Measurements from ENCODE around the gene CAND2. TPM values are rescaled to one million over a fixed set of nuclear protein-coding genes. Genes with fewer than 3 reads are reported as not detected.

CAND2 gene
- total and polyA plus RNA-seq, 2 experiments from 2014 or later = 5.6 to 20.5 TPM

DNA sequence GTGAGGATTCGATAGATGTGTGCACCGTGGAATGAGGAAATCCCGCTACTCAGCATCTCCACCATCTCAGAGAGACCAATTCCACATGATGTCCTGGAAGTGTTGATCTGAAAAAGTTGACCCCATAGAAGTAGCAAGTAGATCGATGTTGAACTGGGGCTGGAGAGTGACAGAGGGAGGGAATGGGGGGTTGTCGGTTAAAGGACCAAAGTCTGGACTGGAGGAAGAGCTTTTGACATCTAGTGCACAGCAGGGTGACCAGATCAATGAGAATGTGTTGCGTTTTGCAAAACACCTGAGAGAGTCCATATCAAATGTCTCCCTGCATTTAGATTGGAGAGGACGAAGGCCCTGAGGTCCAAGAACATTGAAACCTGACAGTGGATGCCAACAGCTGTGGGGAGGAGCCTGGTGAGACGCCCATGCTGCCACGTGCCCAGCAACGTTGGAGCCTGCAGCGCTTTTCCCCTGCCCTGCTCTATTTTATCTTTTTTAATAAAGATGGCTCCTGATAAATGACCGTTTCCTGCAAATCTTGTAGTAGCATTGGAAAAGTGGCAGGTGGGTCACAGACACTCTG lies 75.0 kb downstream of the CAND2 start (continued):
- TF ChIP-seq, protein P1, sequence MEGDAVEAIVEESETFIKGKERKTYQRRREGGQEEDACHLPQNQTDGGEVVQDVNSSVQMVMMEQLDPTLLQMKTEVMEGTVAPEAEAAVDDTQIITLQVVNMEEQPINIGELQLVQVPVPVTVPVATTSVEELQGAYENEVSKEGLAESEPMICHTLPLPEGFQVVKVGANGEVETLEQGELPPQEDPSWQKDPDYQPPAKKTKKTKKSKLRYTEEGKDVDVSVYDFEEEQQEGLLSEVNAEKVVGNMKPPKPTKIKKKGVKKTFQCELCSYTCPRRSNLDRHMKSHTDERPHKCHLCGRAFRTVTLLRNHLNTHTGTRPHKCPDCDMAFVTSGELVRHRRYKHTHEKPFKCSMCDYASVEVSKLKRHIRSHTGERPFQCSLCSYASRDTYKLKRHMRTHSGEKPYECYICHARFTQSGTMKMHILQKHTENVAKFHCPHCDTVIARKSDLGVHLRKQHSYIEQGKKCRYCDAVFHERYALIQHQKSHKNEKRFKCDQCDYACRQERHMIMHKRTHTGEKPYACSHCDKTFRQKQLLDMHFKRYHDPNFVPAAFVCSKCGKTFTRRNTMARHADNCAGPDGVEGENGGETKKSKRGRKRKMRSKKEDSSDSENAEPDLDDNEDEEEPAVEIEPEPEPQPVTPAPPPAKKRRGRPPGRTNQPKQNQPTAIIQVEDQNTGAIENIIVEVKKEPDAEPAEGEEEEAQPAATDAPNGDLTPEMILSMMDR (conservative IDR thresholded peaks at IDR 0.05; ENCODE audit: low read depth in 2 of 2) = no peak
- TF ChIP-seq ZNF331 (CRISPR knock-in tag; IDR thresholded peaks at IDR 0.05; ENCODE audit: low read depth) (no peak), JUNB (IDR thresholded peaks at IDR 0.05; ENCODE audit: unreplicated experiment) (no peak), STAT1 (IDR thresholded peaks at IDR 0.05; ENCODE audit: unreplicated experiment) (no peak), REST (IDR thresholded peaks at IDR 0.05; ENCODE audit: unreplicated experiment) (no peak)

DNA sequence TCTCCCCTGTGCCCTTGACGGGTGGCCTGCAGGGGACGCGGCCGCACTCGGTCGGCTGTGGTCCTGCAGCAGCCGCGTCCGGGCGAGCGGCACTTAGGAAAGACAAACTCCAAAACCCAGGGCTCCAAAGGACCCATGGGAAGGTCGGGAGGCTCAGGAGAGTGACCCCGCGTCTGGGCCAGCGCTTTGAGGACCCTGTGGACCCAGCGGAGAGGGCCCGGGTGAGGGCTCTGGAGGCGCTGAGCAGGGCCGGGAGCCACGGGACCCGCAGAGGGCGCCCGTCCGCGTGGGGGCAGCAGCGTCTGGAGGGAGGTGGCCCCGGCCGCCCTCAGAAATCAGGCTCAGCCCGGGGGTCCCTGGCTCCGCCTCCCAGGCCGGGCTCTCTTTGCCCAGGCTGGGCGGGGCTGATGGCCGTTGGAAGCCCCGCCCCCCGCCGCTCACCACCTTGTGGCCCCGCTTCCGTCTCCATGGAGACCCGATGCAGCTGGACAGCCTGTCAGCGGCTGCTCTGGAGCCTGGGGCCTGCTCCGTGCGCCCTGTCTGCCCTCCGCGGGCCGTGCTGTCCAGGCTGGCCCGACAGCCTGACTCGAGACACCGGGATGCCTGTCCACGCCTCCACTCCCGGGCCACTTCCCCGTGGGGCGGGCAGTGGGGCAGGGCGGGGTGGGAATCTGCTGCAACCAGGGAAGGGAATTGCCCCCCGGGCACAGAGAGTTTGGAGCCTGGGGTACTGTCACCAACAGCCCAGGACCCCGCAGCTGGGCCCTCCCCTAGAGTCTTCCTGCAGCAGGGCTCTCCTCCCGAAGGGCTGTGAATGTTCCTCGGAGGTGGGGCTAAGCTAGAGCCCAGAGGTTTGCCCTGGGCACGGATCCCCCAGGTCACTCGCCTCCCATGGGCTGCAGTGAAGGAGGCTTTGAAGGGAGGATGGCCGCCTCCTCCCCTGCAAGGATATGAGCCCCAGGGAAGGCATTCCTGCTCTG lies 79.7 kb downstream of the CAND2 start:
- Histone ChIP-seq H2AFZ (peak overlapping the region; percentile 95), H3K4me2 (peak overlapping the region; percentile 84), H4K20me1 (replicated peaks; ENCODE audit: insufficient read depth) (no peaks in the 10 kb centered on the region), H3K27ac (ENCODE audit: low read depth) (no peak overlapping the region), H3F3A (replicated peaks; ENCODE audit: low read depth) (no peaks in the 10 kb centered on the region), H3K4me1 (ENCODE audit: insufficient read depth) (no peaks in the 10 kb centered on the region), H3K4me3 (peak overlapping the region; percentile 60), H3K9me2 (ENCODE audit: insufficient read depth) (no peaks in the 10 kb centered on the region), H3K79me2 (replicated peaks; ENCODE audit: insufficient read depth) (no peaks in the 10 kb centered on the region), H3K27me3 (ENCODE audit: insufficient read depth) (peaks cover 11% of the 10 kb centered on the region), H3K36me3 (ENCODE audit: insufficient read depth) (no peaks in the 10 kb centered on the region)
- Mint-ChIP-seq H3K4me3 (peak overlapping the region; percentile 67), H3K9me3 (no peaks in the 10 kb centered on the region), H3K27me3 (ENCODE audit: insufficient read depth, low read depth, poor library complexity) (peaks cover 17% of the 10 kb centered on the region), H3K36me3 (ENCODE audit: low read depth) (no peaks in the 10 kb centered on the region), H3K4me1 (peaks cover 11% of the 10 kb centered on the region; the same call in 2 of the 3 replicates), H3K27ac (no peak overlapping the region)
- ATAC-seq (peak; percentile 91), DNase-seq (ENCODE audit: low spot score) (peak; percentile 91)
- TF ChIP-seq, protein P1 (conservative IDR thresholded peaks at IDR 0.05; ENCODE audit: low read depth in 2 of 2) = peak; percentile 42 to 64
- TF ChIP-seq CREB1 (CRISPR knock-in tag; IDR thresholded peaks at IDR 0.05; ENCODE audit: low read depth) = no peak
